NCI-H774 (cell line): ENCODE data around the gene HOXA5.

ENCODE experiments used
- DNase-seq: peaks from one replicate; lab custom pipeline; 2025; lab: John Stamatoyannopoulos, UW

The HOXA5 gene

GRCh38 chr7:27106181-27106900, 37.1 kb downstream of the HOXA5 start:
- DNase-seq = no peak

GRCh38 chr7:27105301-27106031, 38.0 kb downstream of the HOXA5 start:
- no peak for DNase-seq

- DNase-seq = no peak
Measured at GRCh38 chr7:27104341-27105058, 39.0 kb downstream of the HOXA5 start.

GRCh38 chr7:27103489-27104226, 39.8 kb downstream of the HOXA5 start:
- DNase-seq = no peak

GRCh38 chr7:27102581-27103442, 40.7 kb downstream of the HOXA5 start, which contains the start of gene HOXA2:
Gene HOXA2, minus strand, starts transcription at chr7:27102683. Its CDS starts 183 bp downstream, at chr7:27102500.
- DNase-seq = no peak

- DNase-seq = no peak
Measured at GRCh38 chr7:27101957-27102580, 41.4 kb downstream of the HOXA5 start.

GRCh38 chr7:27101171-27101956, 42.1 kb downstream of the HOXA5 start:
- DNase-seq = no peak

- no peak for DNase-seq
Measured at GRCh38 chr7:27100694-27101170, 42.7 kb downstream of the HOXA5 start.

GRCh38 chr7:27099453-27100370, 43.8 kb downstream of the HOXA5 start:
- DNase-seq = no peak

GRCh38 chr7:27098578-27099451, 44.7 kb downstream of the HOXA5 start:
- no peak for DNase-seq

- DNase-seq = no peak
Measured at GRCh38 chr7:27097686-27098577, 45.5 kb downstream of the HOXA5 start.

- peak; percentile 8 for DNase-seq
Measured at GRCh38 chr7:27096768-27097514, 46.5 kb downstream of the HOXA5 start.

- DNase-seq = peak; percentile 90
Measured at GRCh38 chr7:27095897-27096767, 47.3 kb downstream of the HOXA5 start, which contains the start of gene HOXA1. Gene HOXA1, minus strand, starts transcription at chr7:27096000. Its CDS starts 88 bp downstream, at chr7:27095912.

- no peak for DNase-seq
Measured at GRCh38 chr7:27095050-27095896, 48.2 kb downstream of the HOXA5 start.
